Activated T-cell treated with anti-CD3 and anti-CD28 coated beads, Interleukin-2, amount 50 U/mL, for 4 hours (primary cell): Measurements from ENCODE around the gene SBDS. TPM values are rescaled to one million over a fixed set of nuclear protein-coding genes. Genes with fewer than 3 reads are reported as not detected.
"Not testable (repeated sequence)": the region's sequence is repeated elsewhere in the genome, so short reads cannot be mapped to it uniquely, and the experiment has no call there.

Experiments
- ATAC-seq, 2 donors: fragments of 200-7000 bp; cut with Tn5 transposase; one replicate each; pipeline ENCODE4 v1.10.0; 2021
- DNase-seq: peaks from one replicate; pipeline ENCODE4 v3.0.0-alpha.2; 2020
- H3K27me3 Mint-ChIP-seq: one replicate; pipeline ENCODE4 v1.8.0; 2021; ENCODE audit warnings: low read depth, mixed read lengths
- H3K36me3 Mint-ChIP-seq: one replicate; pipeline ENCODE4 v1.8.0; 2022; ENCODE audit warnings: mixed read lengths; ENCODE audit not compliant: insufficient read depth
- H3K4me1 Mint-ChIP-seq: one replicate; pipeline ENCODE4 v1.8.0; 2021; ENCODE audit warnings: low read depth, mixed read lengths
- H3K4me3 Mint-ChIP-seq: one replicate; pipeline ENCODE4 v1.8.0; 2021; ENCODE audit warnings: mild to moderate bottlenecking, moderate library complexity, mixed read lengths
- H3K9me3 Mint-ChIP-seq: one replicate; pipeline ENCODE4 v1.8.0; 2021; ENCODE audit warnings: mixed read lengths
- total RNA-seq, 3 donors: library from RNA; stranded (reverse); gene quantifications; one replicate each; pipeline ENCODE4 v1.2.1, GENCODE V29; 2021

SBDS gene
- total RNA-seq, 3 donors from 2014 or later, result 87.8 to 98.6 (median 94.2) TPM

DNA sequence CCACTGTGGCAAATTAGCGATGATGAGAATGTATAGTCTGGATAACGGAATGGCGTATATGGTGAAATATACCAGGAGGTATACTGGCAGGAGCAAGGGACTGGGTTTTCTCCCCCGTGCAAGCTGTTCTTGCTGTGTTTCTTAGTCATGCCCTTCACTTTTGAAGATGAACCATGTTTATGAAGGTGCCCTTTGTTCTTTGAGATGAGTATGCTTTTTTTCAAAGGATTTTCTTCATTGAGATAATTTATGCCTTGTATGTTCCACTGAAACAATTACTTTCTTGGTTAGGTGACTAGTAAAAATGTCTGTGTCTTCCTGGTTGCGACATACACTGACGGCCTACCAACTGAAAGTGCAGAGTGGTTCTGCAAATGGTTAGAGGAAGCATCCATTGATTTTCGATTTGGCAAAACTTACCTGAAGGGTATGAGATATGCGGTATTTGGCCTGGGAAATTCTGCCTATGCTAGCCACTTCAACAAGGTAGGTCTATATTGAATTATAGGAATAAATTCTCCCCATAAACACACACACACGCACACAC, 18.8 kb upstream of the SBDS start:
- H3K4me3 Mint-ChIP-seq, H3K9me3 Mint-ChIP-seq, H3K27me3 Mint-ChIP-seq, H3K4me1 Mint-ChIP-seq, DNase-seq, ATAC-seq: not testable (repeated sequence)
- peaks cover 34% of the 10 kb centered on the region for H3K36me3 Mint-ChIP-seq

DNA sequence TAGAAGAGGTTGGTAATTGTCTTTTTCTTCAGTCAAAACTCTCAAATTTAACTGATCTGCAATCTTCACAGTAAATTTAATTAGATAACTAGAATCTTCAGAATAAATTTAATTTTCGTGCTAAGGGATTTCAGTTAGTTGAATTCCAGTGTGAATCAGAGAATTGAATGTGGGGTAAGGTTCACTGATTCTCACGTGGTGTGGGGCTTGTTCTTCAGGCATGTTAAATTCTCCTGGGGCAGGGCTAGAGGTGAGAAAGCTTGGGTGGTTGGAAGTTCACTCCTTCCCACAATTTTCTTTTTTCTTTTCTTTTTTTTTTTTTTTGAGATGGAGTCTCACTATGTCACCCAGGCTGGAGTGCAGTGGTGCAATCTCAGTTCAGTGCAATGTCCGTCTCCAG, 14.3 kb upstream of the SBDS start:
- not testable (repeated sequence) for H3K9me3 Mint-ChIP-seq, ATAC-seq, DNase-seq, H3K4me3 Mint-ChIP-seq, H3K4me1 Mint-ChIP-seq, H3K27me3 Mint-ChIP-seq
- H3K36me3 Mint-ChIP-seq, result peaks cover 28% of the 10 kb centered on the region

DNA sequence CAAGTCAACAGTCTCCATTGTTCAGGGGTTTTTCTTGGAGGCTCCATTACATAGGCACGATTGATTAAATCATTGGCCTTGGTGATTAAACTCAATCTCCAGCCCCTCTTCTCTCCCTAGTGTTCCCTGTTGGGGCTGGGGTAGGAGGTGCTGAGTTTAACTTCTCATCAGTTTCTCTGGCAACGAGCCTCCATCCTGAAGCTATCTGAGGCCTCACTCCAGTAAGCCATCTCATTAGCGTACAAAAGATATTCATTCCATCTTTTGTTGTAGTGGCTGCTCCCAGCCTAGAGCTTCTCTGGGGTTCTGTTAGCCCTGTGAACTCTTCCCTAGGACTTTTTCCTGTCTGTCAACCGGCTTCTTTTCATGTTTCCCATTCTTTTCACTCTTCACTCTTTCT, 12.9 kb upstream of the SBDS start:
- peaks cover 4% of the 10 kb centered on the region for H3K4me1 Mint-ChIP-seq
- H3K4me3 Mint-ChIP-seq, result no peak overlapping the region
- ATAC-seq (no peak), DNase-seq (no peak)
- H3K9me3 Mint-ChIP-seq, result no peaks in the 10 kb centered on the region
- peaks cover 22% of the 10 kb centered on the region for H3K36me3 Mint-ChIP-seq
- H3K27me3 Mint-ChIP-seq, result no peaks in the 10 kb centered on the region

DNA sequence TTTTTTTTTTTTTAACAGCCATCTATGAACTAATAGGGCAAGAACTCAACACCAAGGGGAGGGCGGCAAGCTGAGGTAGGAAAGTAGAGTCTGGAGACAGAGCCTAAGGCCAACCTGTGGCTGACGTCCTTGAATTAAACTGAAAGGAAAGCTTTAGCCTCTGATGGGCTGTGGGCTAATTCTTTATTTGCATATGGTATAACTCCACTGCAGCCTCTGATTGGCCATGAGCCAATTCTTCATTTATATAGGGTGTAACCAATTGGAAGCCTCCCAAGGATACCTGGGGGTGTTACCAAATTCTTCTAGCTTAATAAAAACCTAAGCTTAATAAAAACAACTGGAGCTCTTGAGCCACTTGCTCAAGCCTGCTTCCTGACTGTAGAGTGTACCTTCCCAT, 11.6 kb upstream of the SBDS start:
- DNase-seq, result no peak
- Mint-ChIP-seq H3K9me3 (no peaks in the 10 kb centered on the region), H3K27me3 (no peaks in the 10 kb centered on the region), H3K4me1 (peaks cover 9% of the 10 kb centered on the region), H3K4me3 (no peak overlapping the region), H3K36me3 (peaks cover 20% of the 10 kb centered on the region)
- ATAC-seq, result no peak

DNA sequence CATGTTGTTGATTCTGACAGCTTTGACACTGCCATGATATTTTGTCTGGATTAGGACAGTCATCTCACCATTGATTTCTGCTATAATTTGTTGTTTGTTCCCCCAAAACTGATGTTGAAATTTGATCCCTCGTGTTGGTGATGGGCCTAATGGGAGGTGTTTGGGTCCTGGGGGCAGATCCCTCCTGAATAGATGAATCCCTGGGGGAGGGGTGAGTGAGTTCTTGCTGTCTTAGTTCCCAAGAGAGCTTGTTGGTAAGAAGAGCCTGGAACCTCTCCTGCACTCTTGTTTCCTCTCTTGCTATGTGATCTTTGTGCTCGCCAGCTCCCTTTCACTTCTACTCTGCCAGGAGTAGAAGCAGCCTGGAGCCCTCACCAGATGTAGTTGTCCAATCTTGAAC, 8.8 kb upstream of the SBDS start:
- peaks cover 11% of the 10 kb centered on the region for H3K4me1 Mint-ChIP-seq
- not testable (repeated sequence) for DNase-seq, ATAC-seq, H3K27me3 Mint-ChIP-seq, H3K9me3 Mint-ChIP-seq, H3K4me3 Mint-ChIP-seq
- peaks cover 16% of the 10 kb centered on the region for H3K36me3 Mint-ChIP-seq

DNA sequence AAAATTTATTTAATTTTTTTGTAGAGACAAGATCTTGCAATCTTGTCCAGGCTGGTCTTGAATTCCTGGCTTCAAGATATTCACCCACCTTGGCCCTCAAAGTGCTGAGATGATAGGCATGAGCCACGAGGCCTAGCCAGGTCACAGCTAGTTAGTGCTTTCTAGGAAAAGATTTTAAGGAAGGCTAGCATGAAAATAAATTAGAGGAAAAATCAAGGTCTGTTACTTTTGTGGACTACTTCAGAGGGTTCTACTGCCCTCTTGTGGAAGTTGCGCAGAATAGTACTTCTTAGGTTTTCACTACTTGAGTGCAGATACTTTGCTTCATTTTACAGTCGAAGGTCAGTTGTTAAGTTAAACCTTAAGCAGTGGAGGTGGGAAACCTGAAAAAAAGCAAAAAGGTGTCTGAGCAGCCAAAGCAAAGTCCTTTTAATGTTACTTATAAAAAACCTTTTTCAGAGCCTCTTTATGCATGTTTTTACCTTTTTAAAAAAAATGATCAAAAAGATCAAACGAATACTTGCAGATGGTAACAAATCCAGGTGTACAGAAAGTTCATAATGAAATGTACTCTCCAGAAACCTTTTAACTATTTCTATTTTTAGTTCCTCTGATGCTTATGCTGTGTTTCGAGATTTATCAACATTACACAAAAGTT, 5.3 kb upstream of the SBDS start:
- H3K27me3 Mint-ChIP-seq, H3K9me3 Mint-ChIP-seq, H3K4me3 Mint-ChIP-seq, ATAC-seq, DNase-seq, H3K36me3 Mint-ChIP-seq: not testable (repeated sequence)
- peaks cover 17% of the 10 kb centered on the region for H3K4me1 Mint-ChIP-seq

DNA sequence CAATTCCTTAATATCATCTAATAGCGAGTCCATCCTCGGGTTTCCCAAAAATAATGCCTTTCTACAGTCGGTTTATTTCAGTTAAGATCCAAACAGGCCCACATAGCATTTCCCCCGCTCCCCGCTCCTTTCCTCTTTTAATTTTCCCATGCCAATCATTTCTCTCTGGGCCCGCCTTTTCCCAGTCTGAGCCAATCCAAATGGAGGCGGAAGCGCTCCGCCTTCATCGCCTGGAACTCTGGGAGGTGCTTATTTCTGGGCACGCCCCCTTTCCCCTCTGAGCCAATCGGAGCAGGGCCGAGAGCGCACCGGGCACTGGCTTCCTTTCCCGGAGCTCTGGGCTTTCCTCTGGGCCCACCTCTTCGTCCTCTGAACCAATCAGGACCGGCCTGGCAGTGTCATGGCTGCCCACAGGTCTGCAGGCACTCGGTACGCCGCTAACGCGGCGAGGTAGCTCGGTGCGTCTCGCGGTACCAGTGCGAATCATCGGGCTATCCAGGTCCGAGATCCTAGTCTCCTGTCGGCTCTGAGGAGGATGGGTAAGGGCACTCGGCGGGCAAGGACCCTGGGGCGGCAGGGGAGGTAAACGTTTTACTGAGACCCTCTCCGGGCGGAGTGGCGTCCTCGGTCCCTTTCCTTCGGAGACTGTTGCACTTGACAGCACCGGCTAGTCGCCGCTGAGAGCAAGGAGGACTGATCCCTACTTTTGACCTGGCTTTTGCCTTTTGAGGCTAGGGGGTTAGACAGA, 1.2 kb upstream of the SBDS start, which contains the start of gene TYW1:
Gene TYW1, plus strand, starts transcription at position 390 of the 748 bp plus-strand sequence. Its CDS starts 146 bp downstream, at position 536.
- H3K4me1 Mint-ChIP-seq, result peaks cover 28% of the 10 kb centered on the region
- ATAC-seq, result peak; percentile 91 to 94
- peak; percentile 98 for DNase-seq
- H3K4me3 Mint-ChIP-seq, result peak within 1 kb of the TSS; percentile 98
- peaks cover 18% of the 10 kb centered on the region for H3K36me3 Mint-ChIP-seq
- H3K27me3 Mint-ChIP-seq, H3K9me3 Mint-ChIP-seq: not testable (repeated sequence)

DNA sequence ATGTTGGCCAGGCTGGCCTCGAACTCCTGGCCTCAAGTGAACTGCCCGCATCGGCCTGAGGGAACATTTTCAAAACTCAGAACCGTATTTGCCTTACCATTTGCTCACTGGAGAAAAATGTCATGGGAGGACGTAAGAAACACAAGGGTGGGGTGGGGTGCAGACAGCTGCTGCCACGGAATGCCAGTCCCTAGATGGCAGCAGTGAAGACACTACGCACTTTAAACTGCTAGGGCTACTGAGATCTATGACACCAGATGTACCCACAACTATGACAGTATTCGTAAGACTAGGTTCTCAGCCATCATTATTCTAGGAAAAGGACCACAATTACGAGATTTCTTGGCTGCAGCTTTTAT, 716 bp downstream of the SBDS start:
- peak; percentile 53 for ATAC-seq
- H3K4me1 Mint-ChIP-seq, result peaks cover 27% of the 10 kb centered on the region
- peak; percentile 42 for DNase-seq
- not testable (repeated sequence) for H3K9me3 Mint-ChIP-seq, H3K27me3 Mint-ChIP-seq
- peak overlapping the region; percentile 98 for H3K4me3 Mint-ChIP-seq
- peaks cover 17% of the 10 kb centered on the region for H3K36me3 Mint-ChIP-seq

DNA sequence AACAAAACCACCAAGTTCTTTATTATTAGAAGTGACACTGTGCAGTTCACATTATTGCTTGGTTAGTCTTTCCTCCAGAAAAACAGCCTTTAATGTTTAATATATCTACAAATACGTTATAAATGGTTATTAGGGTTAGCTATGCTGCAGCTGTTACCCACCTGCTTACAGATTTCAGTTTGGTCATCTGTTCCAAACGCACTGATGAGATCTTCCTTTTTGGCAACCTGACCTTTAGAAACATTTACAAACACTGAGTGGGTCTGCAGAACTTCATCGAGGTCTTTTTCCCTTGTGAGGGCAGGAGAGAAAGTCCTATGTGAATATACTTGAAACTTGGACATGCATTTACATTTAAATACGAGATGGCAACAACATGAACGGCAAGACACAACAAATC, 1.3 kb downstream of the SBDS start:
- not testable (repeated sequence) for H3K27me3 Mint-ChIP-seq, ATAC-seq, H3K9me3 Mint-ChIP-seq, DNase-seq
- peaks cover 17% of the 10 kb centered on the region for H3K36me3 Mint-ChIP-seq
- peaks cover 27% of the 10 kb centered on the region for H3K4me1 Mint-ChIP-seq
- peak overlapping the region; percentile 98 for H3K4me3 Mint-ChIP-seq

DNA sequence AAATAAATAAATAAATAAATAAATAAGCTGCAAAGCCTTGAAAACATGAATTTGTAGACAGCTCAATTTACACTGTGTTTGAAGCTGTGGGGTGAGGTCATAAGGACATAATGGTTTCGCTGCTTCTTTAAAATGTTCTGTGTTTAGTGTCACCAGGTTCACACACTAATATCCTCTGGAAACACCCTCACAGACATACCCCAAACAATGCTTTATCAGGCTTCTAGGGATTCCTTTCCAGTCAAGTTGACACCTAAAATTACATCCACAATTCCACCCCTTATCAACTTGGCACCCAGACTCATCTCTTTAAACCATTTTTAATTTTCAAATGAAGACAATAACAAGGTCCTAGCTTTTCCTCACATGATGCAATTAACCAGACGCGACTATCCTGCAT, 5.8 kb downstream of the SBDS start:
- not testable (repeated sequence) for H3K9me3 Mint-ChIP-seq, DNase-seq, H3K4me3 Mint-ChIP-seq, H3K27me3 Mint-ChIP-seq, ATAC-seq
- Mint-ChIP-seq H3K4me1 (peaks cover 19% of the 10 kb centered on the region), H3K36me3 (peaks cover 25% of the 10 kb centered on the region)

DNA sequence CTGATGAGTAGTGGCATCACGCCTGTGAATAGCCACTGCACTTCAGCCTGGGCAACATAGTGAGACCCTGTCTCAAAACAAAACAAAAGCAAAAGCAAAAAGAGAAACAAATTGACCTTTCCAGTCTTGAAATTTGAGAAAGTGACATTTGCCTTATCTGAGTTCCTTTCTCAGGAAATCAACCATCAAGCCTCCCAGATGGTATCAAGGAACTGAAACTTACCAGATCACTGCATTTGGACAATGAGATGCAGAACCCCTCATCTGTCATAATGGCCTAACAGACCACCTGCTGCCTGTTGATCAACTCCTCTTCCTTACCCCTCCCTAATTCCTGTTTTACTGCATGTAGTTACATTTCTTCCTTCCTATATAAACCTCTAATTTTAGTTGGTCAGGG, 15.1 kb downstream of the SBDS start:
- H3K4me3 Mint-ChIP-seq, ATAC-seq, DNase-seq, H3K4me1 Mint-ChIP-seq, H3K27me3 Mint-ChIP-seq, H3K36me3 Mint-ChIP-seq: not testable (repeated sequence)
- peaks cover 11% of the 10 kb centered on the region for H3K9me3 Mint-ChIP-seq

DNA sequence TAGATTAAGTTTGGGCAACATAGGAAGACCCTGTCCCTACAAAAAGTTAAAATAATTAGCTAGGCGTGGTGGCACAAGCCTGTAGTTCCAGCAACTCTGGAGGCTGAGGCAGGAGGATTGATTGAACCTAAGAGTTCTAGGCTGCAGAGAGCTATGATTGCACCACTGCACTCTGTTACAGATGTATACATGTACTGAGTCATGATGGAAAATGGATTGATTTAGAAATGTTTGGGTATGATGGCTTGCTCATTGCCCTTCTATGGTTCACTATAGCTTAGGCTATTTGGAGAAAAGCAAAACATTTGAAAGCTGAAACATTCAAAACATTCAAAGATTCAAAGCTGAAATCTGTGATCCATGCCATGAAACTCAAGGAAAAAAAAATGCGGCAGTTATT, 16.4 kb downstream of the SBDS start:
- peaks cover 11% of the 10 kb centered on the region for H3K9me3 Mint-ChIP-seq
- not testable (repeated sequence) for ATAC-seq, H3K27me3 Mint-ChIP-seq, H3K4me3 Mint-ChIP-seq, H3K4me1 Mint-ChIP-seq, DNase-seq, H3K36me3 Mint-ChIP-seq

DNA sequence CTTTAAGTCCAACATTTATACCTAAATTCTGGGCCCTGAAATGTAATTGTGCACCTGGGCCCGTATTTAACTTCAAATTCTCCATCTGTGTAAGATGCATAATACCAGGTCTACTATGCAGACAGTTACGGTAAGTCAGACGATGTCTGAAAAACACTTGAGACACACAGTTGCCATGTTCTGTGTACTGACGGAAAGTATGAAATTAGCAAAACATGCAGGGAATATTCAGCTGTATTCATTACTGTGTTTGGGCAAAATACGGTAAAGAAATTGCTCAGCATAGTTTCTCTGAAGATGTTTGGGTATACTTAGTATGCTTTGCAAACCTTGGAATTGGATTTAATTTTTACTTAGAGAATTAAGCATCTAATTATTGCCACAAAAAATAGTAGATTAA, 17.1 kb downstream of the SBDS start:
- not testable (repeated sequence) for H3K4me1 Mint-ChIP-seq, H3K4me3 Mint-ChIP-seq, H3K36me3 Mint-ChIP-seq, ATAC-seq, H3K27me3 Mint-ChIP-seq, DNase-seq
- peaks cover 11% of the 10 kb centered on the region for H3K9me3 Mint-ChIP-seq

DNA sequence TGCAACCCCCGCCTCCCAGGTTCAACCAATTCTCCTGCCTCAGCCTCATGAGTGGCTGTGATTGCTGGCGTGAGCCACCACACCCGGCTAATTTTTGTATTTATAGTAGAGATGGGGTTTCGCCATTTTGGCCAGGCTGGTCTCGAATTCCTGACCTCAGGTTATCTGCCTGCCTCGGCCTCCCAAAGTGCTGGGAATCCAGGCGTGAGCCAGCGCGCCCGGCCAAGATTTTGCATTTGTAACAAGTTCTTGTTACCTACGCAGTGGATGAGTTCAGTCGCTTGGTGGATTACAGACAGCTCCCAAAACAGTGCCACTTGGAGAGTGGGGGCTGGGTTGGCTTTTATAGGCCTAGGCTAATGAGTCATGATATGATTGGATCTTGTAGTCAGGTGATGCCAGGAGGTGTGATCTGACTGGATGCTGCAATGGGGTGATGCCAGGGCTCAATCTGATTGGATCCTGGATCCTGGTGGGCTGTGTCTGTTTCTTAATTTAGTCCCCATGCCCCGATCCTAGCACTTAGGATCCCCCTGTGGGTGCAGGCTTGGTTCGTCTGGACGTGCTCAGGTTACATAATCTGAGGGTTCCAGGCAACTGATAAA, 20.3 kb downstream of the SBDS start:
- H3K27me3 Mint-ChIP-seq, result no peaks in the 10 kb centered on the region
- H3K36me3 Mint-ChIP-seq, result no peaks in the 10 kb centered on the region
- no peaks in the 10 kb centered on the region for H3K4me1 Mint-ChIP-seq
- H3K9me3 Mint-ChIP-seq, result peaks cover 5% of the 10 kb centered on the region
- ATAC-seq (no peak), DNase-seq (no peak)
- H3K4me3 Mint-ChIP-seq, result no peak overlapping the region
